Vagina (tissue), 2 donors: ENCODE measurements around the gene LPCAT1. TPM values are rescaled to one million over a fixed set of nuclear protein-coding genes. Genes with fewer than 3 reads are reported as not detected.
"Not testable (repeated sequence)": the region's sequence is repeated elsewhere in the genome, so short reads cannot be mapped to it uniquely, and the experiment has no call there.

Experiments
- DNase-seq, 2 donors: peaks; one replicate each; pipeline ENCODE4 v3.0.0-alpha.2; 2017; ENCODE audit errors: extremely low spot score in 2 of 2
- H3K27ac ChIP-seq: fragments of 200-600 bp; sonication (generic); one replicate; pipeline ENCODE4 v1.5.1; 2019
- H3K27me3 ChIP-seq: fragments of 200-600 bp; sonication (generic); one replicate; pipeline ENCODE4 v1.5.1; 2019
- H3K36me3 ChIP-seq, 2 donors: fragments of 200-600 bp; sonication (generic); one replicate each; pipeline ENCODE4 v1.5.1; 2017 to 2019
- H3K4me1 ChIP-seq: fragments of 200-600 bp; sonication (generic); one replicate; pipeline ENCODE4 v1.5.1; 2019
- H3K4me3 ChIP-seq, 2 donors: fragments of 200-600 bp; sonication (generic); 1 replicate in 1 of 2; 2 replicates in 1 of 2; pipeline ENCODE4 v1.5.1; 2016 to 2019
- H3K9me3 ChIP-seq: fragments of 200-600 bp; sonication (generic); one replicate; pipeline ENCODE4 v1.5.1; 2019
- POLR2A ChIP-seq, 2 donors: fragments of 450-650 bp; IDR thresholded peaks; one replicate each; pipeline ENCODE4 v1.6.1; 2017; ENCODE audit warnings: antibody characterized with exemption in 2 of 2, mild to moderate bottlenecking in 2 of 2, moderate library complexity in 2 of 2
- POLR2AphosphoS5 ChIP-seq, 2 donors: sonication (generic); formaldehyde crosslinking; IDR thresholded peaks; one replicate each; pipeline ENCODE4 v1.9.0; 2017; ENCODE audit warnings: antibody characterized with exemption in 2 of 2, mild to moderate bottlenecking in 2 of 2, low read depth in 1 of 2; ENCODE audit not compliant: insufficient read depth in 1 of 2
- intact Hi-C: fragments of 100-400 bp; cut with DNase I; formaldehyde crosslinking; loops from one replicate; pipeline ENCODE4 v1.15.1; 2023
- total RNA-seq: library from RNA; depleted of rRNA; stranded (reverse); fragments of >200 nt; gene quantifications from one replicate; pipeline ENCODE4 v1.2.3, GENCODE V29; 2016
- TF ChIP-seq, protein P1 (sequence below), 3 experiments: fragments of 450-650 bp in 2 of 3; fragments of 200-600 bp in 1 of 3; sonication (generic) in 1 of 3; IDR thresholded peaks; one replicate each; pipeline ENCODE4 v1.5.1; 2017 to 2019; ENCODE audit warnings: antibody characterized with exemption in 3 of 3, mild to moderate bottlenecking in 2 of 3, moderate library complexity in 2 of 3

The LPCAT1 gene
- total RNA-seq, 1 donor from 2014 or later: 29.7 TPM

GRCh38 chr5:1477341-1477740 lies 46.4 kb downstream of the LPCAT1 start:
- TF ChIP-seq, protein P1, sequence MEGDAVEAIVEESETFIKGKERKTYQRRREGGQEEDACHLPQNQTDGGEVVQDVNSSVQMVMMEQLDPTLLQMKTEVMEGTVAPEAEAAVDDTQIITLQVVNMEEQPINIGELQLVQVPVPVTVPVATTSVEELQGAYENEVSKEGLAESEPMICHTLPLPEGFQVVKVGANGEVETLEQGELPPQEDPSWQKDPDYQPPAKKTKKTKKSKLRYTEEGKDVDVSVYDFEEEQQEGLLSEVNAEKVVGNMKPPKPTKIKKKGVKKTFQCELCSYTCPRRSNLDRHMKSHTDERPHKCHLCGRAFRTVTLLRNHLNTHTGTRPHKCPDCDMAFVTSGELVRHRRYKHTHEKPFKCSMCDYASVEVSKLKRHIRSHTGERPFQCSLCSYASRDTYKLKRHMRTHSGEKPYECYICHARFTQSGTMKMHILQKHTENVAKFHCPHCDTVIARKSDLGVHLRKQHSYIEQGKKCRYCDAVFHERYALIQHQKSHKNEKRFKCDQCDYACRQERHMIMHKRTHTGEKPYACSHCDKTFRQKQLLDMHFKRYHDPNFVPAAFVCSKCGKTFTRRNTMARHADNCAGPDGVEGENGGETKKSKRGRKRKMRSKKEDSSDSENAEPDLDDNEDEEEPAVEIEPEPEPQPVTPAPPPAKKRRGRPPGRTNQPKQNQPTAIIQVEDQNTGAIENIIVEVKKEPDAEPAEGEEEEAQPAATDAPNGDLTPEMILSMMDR (IDR thresholded peaks at IDR 0.05): no peak
- no peak for TF ChIP-seq POLR2A (IDR thresholded peaks at IDR 0.05)
- TF ChIP-seq POLR2AphosphoS5 (IDR thresholded peaks at IDR 0.05; ENCODE audit: insufficient read depth in 1 of 2, low read depth in 1 of 2): no peak
- peaks cover 0 to 7% of the 10 kb centered on the region in 2 donors for H3K36me3 ChIP-seq
- no peak overlapping the region for H3K27ac ChIP-seq
- peaks cover 6% of the 10 kb centered on the region for H3K4me1 ChIP-seq
- intact Hi-C loops: no loop called here
- no peak for DNase-seq
- no peaks in the 10 kb centered on the region for H3K27me3 ChIP-seq
- no peak overlapping the region for H3K4me3 ChIP-seq
- no peaks in the 10 kb centered on the region for H3K9me3 ChIP-seq

GRCh38 chr5:1476967-1477310 lies 46.8 kb downstream of the LPCAT1 start:
- Histone ChIP-seq H3K27ac (no peak overlapping the region), H3K4me3 (no peak overlapping the region), H3K36me3 (peaks cover 0 to 7% of the 10 kb centered on the region in 2 donors), H3K9me3 (no peaks in the 10 kb centered on the region), H3K27me3 (no peaks in the 10 kb centered on the region), H3K4me1 (peaks cover 6% of the 10 kb centered on the region)
- TF ChIP-seq, protein P1 (IDR thresholded peaks at IDR 0.05): no peak
- TF ChIP-seq POLR2A (IDR thresholded peaks at IDR 0.05) (no peak), POLR2AphosphoS5 (IDR thresholded peaks at IDR 0.05; ENCODE audit: insufficient read depth in 1 of 2, low read depth in 1 of 2) (no peak)
- intact Hi-C loops: no loop called here
- DNase-seq: no peak

GRCh38 chr5:1476181-1476966 lies 47.4 kb downstream of the LPCAT1 start:
- no peak overlapping the region for H3K27ac ChIP-seq
- intact Hi-C loops: no loop called here
- H3K9me3 ChIP-seq: no peaks in the 10 kb centered on the region
- no peak for DNase-seq
- peaks cover 0 to 7% of the 10 kb centered on the region in 2 donors for H3K36me3 ChIP-seq
- no peaks in the 10 kb centered on the region for H3K27me3 ChIP-seq
- H3K4me3 ChIP-seq: no peak overlapping the region
- no peak for TF ChIP-seq POLR2AphosphoS5 (IDR thresholded peaks at IDR 0.05; ENCODE audit: insufficient read depth in 1 of 2, low read depth in 1 of 2)
- TF ChIP-seq POLR2A (IDR thresholded peaks at IDR 0.05): no peak
- TF ChIP-seq, protein P1 (IDR thresholded peaks at IDR 0.05): no peak
- peaks cover 6% of the 10 kb centered on the region for H3K4me1 ChIP-seq

- H3K36me3 ChIP-seq, H3K27me3 ChIP-seq, H3K27ac ChIP-seq, DNase-seq, H3K9me3 ChIP-seq, H3K4me1 ChIP-seq, intact Hi-C loops, H3K4me3 ChIP-seq: not testable (repeated sequence)
Measured at GRCh38 chr5:1475544-1475900, 48.2 kb downstream of the LPCAT1 start.

DNA sequence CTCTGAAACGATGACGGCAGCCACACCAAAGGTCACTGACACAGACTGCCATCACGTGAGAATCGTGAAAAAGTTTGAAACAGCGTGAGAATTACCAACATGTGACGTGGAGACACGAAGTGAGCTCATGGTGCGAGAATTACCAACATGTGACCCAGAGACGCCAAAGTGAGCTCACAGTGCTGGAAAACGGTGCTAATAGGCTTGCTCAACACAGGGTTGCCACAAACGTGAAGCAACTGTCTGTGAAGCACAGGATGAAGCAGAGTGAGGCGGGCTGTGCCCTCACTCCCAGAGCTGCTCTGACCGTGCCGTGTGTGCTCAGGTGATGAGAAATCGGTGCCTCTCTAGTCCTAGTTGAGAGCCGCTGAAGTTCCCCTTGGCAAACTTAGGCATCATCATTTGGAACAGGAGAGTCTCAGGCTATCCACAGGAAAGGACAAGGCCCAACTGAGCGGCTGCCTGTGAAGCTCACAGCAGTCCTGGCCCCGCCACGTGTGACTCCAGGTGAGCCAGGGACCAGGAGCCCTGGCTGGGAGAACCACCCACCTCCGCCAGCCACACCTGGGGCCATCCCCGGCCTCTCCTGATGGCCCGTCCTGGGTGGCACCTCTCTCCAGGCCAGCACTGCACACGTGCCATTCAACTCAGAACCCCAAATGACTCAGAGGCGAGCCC lies 48.8 kb downstream of the LPCAT1 start:
- intact Hi-C loops: no loop called here
- H3K27me3 ChIP-seq: no peaks in the 10 kb centered on the region
- TF ChIP-seq POLR2A (IDR thresholded peaks at IDR 0.05) (no peak), POLR2AphosphoS5 (IDR thresholded peaks at IDR 0.05; ENCODE audit: insufficient read depth in 1 of 2, low read depth in 1 of 2) (no peak)
- TF ChIP-seq, protein P1 (IDR thresholded peaks at IDR 0.05): no peak
- no peak overlapping the region for H3K4me3 ChIP-seq
- H3K27ac ChIP-seq: no peak overlapping the region
- no peaks in the 10 kb centered on the region for H3K9me3 ChIP-seq
- DNase-seq: no peak
- H3K36me3 ChIP-seq: peaks cover 0 to 11% of the 10 kb centered on the region in 2 donors
- H3K4me1 ChIP-seq: peaks cover 4% of the 10 kb centered on the region
